Mesenchymal stem cell (in vitro differentiated cells and primary cell): ENCODE data around the gene GDF2.

Experiments
- DNase-seq: peaks from one replicate; pipeline ENCODE4 v3.0.0-alpha.2; 2013
- H2AFZ ChIP-seq: one replicate; pipeline ENCODE4 v1.6.1; 2013; ENCODE audit warnings: low read depth, mild to moderate bottlenecking, control low read depth, inconsistent platforms, low read length, moderate library complexity
- H2AK5ac ChIP-seq: 2 replicates; pipeline ENCODE4 v1.6.1; 2013; ENCODE audit warnings: low read length, moderate library complexity, mild to moderate bottlenecking, inconsistent platforms; ENCODE audit not compliant: severe bottlenecking
- H2BK120ac ChIP-seq: one replicate; pipeline ENCODE4 v1.6.1; 2013; ENCODE audit warnings: low read depth, mild to moderate bottlenecking, inconsistent platforms, low read length, moderate library complexity
- H2BK12ac ChIP-seq, 2 experiments: one replicate each; pipeline ENCODE4 v1.6.1; 2013; ENCODE audit warnings: inconsistent platforms in 2 of 2, low read length in 2 of 2, mild to moderate bottlenecking in 2 of 2, moderate library complexity in 2 of 2, control low read depth in 1 of 2
- H2BK15ac ChIP-seq: one replicate; pipeline ENCODE4 v1.6.1; 2013; ENCODE audit warnings: mild to moderate bottlenecking, low read depth, inconsistent platforms; ENCODE audit not compliant: poor library complexity, severe bottlenecking
- H2BK5ac ChIP-seq: 2 replicates; pipeline ENCODE4 v1.6.1; 2013; ENCODE audit warnings: low read depth, mild to moderate bottlenecking, low read length, control low read depth, inconsistent platforms; ENCODE audit not compliant: poor library complexity, severe bottlenecking
- H3K14ac ChIP-seq, 2 experiments: one replicate each; pipeline ENCODE4 v1.6.1; 2013; ENCODE audit warnings: inconsistent platforms in 2 of 2, low read length in 2 of 2, control low read depth in 1 of 2, mild to moderate bottlenecking in 1 of 2, moderate library complexity in 1 of 2
- H3K18ac ChIP-seq, 2 experiments: one replicate each; pipeline ENCODE4 v1.6.1; 2013; ENCODE audit warnings: inconsistent platforms in 2 of 2, low read length in 2 of 2, control low read depth in 1 of 2, low read depth in 1 of 2, mild to moderate bottlenecking in 1 of 2
- H3K23ac ChIP-seq, 2 experiments: one replicate each; pipeline ENCODE4 v1.6.1; 2013; ENCODE audit warnings: inconsistent platforms in 2 of 2, low read length in 2 of 2, mild to moderate bottlenecking in 2 of 2, moderate library complexity in 2 of 2, control low read depth in 1 of 2
- H3K27ac ChIP-seq: 2 replicates; pipeline ENCODE4 v1.5.1; 2013; ENCODE audit warnings: mild to moderate bottlenecking, moderate library complexity, low read length, control low read depth, inconsistent platforms; ENCODE audit not compliant: poor library complexity, severe bottlenecking
- H3K27me3 ChIP-seq, 2 experiments: 2 replicates each; pipeline versions ENCODE4 v1.6.1 to v1.7.0; 2013; ENCODE audit warnings: low read length in 2 of 2, mild to moderate bottlenecking in 2 of 2, moderate library complexity in 2 of 2, control low read depth in 1 of 2, inconsistent platforms in 1 of 2; ENCODE audit not compliant: control insufficient read depth in 1 of 2, insufficient read depth in 1 of 2
- H3K36me3 ChIP-seq, 2 experiments: 2 replicates each; pipeline versions ENCODE4 v1.6.1 to v1.7.0; 2013; ENCODE audit warnings: low read length in 2 of 2, control low read depth in 1 of 2, inconsistent platforms in 1 of 2, low read depth in 1 of 2, mild to moderate bottlenecking in 1 of 2; ENCODE audit not compliant: insufficient read depth in 2 of 2, control insufficient read depth in 1 of 2
- H3K4ac ChIP-seq, 2 experiments: one replicate each; pipeline ENCODE4 v1.6.1; 2013; ENCODE audit warnings: inconsistent platforms in 2 of 2, low read length in 2 of 2, mild to moderate bottlenecking in 2 of 2, moderate library complexity in 2 of 2, control low read depth in 1 of 2, low read depth in 1 of 2
- H3K4me1 ChIP-seq: 2 replicates; pipeline ENCODE4 v1.6.1; 2013; ENCODE audit warnings: low read depth, low read length, control low read depth; ENCODE audit not compliant: control insufficient read depth, insufficient read depth
- H3K4me2 ChIP-seq: 2 replicates; pipeline ENCODE4 v1.6.1; 2013; ENCODE audit warnings: low read length, mild to moderate bottlenecking, inconsistent platforms; ENCODE audit not compliant: poor library complexity, severe bottlenecking
- H3K4me3 ChIP-seq, 2 experiments: 2 replicates each; pipeline versions ENCODE4 v1.5.1 to v1.7.0; 2013; ENCODE audit warnings: low read length in 2 of 2, mild to moderate bottlenecking in 2 of 2, control low read depth in 1 of 2, low read depth in 1 of 2; ENCODE audit not compliant: insufficient read depth in 1 of 2
- H3K79me1 ChIP-seq: replicated peaks from 2 replicates; pipeline ENCODE4 v1.6.1; 2013; ENCODE audit warnings: mild to moderate bottlenecking, control low read depth, low read length, inconsistent platforms; ENCODE audit not compliant: poor library complexity, severe bottlenecking
- H3K9ac ChIP-seq: 2 replicates; pipeline ENCODE4 v1.7.0; 2013; ENCODE audit warnings: mild to moderate bottlenecking, low read length, moderate library complexity
- H3K9me3 ChIP-seq: 2 replicates; pipeline ENCODE4 v1.7.0; 2013; ENCODE audit warnings: mild to moderate bottlenecking, low read length; ENCODE audit not compliant: control insufficient read depth
- H4K8ac ChIP-seq: one replicate; pipeline ENCODE4 v1.6.1; 2013; ENCODE audit warnings: inconsistent platforms, mild to moderate bottlenecking, low read length, moderate library complexity
- H4K91ac ChIP-seq: one replicate; pipeline ENCODE4 v1.6.1; 2013; ENCODE audit warnings: mild to moderate bottlenecking, low read length, inconsistent platforms
- WGBS: methylation state at CpG from one replicate; pipeline ENCODE4 v1.1.7; 2013; ENCODE audit warnings: mixed read lengths; 5-methylcytosine and 5-hydroxymethylcytosine counted together

GDF2 gene

DNA sequence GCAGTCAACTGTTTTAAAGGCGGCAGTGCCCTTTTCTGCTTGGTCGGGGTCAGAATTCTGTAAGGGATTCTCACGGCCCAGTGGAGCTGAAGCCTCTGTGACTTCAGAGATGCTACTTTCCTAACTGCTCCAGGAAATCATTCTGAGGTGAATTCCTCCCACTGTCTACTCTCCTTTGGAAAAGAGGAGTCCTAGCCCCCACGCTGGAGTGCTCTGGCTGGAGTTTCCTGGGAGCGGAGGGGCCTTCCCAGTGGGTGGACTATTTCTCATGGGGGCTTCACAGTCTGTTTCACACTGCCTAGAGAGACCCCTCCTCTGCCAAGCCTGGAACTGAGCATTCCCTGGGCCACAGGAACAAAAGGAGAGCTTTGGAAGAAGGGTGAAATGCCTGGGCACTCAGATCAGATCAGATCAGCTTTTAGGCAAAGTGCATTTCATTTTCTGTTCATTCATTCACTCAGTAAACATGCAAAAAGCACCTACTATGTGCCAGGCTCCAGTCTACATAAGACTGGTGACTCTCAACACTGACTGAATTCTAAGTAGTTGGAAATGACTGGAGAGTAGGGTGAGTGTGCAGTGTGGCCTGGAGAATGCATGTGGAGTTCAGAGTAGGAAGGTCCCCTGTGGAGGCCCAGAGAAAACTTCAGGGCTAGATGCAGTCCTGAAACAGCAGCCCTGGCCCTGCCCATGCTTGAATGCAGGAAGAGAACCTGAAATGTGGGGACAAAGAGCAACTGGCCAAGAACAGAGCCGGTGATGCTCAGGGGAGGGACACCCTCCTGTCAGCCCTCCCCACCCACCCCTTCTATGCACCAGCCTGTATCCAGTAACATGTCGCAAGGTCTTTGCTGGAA, 49.6 kb downstream of the GDF2 start:
- 87% methylated on average over 6 of the region's 7 CpGs for WGBS
- Histone ChIP-seq H3K27ac (no peak overlapping the region), H2BK15ac (no peak overlapping the region), H2BK120ac (no peak overlapping the region), H3K14ac (no peak overlapping the region), H3K79me1 (no peaks in the 10 kb centered on the region), H2BK5ac (no peak overlapping the region), H2AFZ (no peak overlapping the region), H3K4ac (no peak overlapping the region), H3K27me3 (peaks cover 0 to 47% of the 10 kb centered on the region in 2 experiments), H3K9ac (no peak overlapping the region), H3K4me1 (peaks cover 16% of the 10 kb centered on the region), H3K4me3 (no peak overlapping the region), H4K91ac (no peak overlapping the region), H2AK5ac (no peak overlapping the region), H3K23ac (no peak overlapping the region), H3K4me2 (no peak overlapping the region), H4K8ac (no peak overlapping the region), H3K18ac (no peak overlapping the region), H3K36me3 (peaks cover 0 to 8% of the 10 kb centered on the region in 2 experiments), H2BK12ac (no peak overlapping the region), H3K9me3 (no peaks in the 10 kb centered on the region)
- no peak for DNase-seq

DNA sequence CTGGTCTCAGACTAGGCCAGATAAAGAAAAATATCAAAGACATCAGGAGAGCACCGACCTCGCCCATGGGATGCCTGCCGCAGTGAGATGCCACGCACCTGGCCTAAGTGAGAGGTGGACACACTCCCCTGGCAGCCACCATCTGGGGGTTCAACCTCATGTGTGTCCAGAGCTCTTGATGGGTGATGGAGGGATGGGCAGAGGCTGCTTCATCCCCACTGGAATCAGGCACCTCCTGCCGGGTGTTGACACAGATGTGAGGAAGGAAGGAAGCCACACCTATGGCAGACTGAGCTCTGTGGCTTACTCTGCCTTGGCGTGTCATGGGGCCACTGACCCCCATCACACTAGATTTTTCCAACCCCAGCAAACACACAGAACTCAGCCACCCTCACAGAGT, 50.5 kb downstream of the GDF2 start:
- Histone ChIP-seq H3K23ac (no peak overlapping the region), H3K27ac (no peak overlapping the region), H2BK120ac (no peak overlapping the region), H3K4me2 (no peak overlapping the region), H4K8ac (no peak overlapping the region), H3K4ac (no peak overlapping the region), H3K9ac (no peak overlapping the region), H3K14ac (no peak overlapping the region), H3K36me3 (peaks cover 0 to 6% of the 10 kb centered on the region in 2 experiments), H3K27me3 (peaks cover 0 to 50% of the 10 kb centered on the region in 2 experiments), H3K4me3 (no peak overlapping the region), H2AK5ac (no peak overlapping the region), H3K18ac (peak overlapping the region in 1 of 2 experiments; percentile 26), H3K79me1 (no peaks in the 10 kb centered on the region), H3K4me1 (peaks cover 14% of the 10 kb centered on the region), H2BK5ac (no peak overlapping the region), H2AFZ (no peak overlapping the region), H3K9me3 (no peaks in the 10 kb centered on the region), H2BK12ac (no peak overlapping the region), H4K91ac (no peak overlapping the region), H2BK15ac (no peak overlapping the region)
- DNase-seq, result no peak
- 95% methylated on average over 4 of the region's 6 CpGs for WGBS

DNA sequence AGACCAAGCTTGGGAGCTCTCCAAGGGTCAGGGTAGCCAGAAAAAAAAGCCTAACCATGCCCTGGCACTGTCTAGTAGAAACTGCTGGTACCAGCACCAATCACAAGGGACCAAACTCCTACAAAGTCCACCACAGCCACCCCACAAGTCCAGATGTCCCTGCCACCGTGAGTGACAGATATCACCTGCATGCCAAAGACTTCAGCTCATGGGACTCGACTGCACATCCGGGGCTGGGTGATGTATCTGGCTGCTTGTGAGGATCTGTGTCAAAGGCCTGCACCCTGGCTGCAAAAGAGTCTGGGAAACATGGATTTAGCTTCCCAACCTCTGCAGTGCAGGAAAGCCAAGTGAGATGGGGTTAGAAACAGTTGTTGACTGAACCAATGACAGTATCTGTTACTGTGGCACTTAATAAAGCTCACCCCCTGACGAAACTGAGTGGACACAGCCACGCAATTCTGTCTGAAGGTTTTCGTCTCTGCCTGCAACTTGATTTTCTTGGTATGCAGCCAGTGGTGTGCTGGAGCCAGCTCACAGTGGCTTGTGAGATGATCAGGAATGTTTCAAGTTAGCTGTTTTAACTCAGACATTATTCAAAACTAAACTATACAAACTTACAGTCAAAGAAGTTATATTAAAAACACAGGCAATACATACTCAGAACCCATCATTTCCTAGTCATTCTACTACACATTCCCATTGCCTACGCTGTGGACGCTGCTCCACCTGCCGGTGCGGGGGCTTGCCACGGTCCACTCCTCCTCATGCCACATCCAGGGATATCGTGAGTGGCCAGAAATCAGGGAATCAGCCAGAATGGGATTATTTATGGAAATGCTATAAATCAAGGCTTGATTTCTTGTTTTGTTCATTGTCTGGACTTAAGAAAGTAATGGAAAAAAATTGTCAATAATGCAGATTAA, 52.6 kb downstream of the GDF2 start:
- Histone ChIP-seq H3K4ac (no peak overlapping the region), H2BK5ac (no peak overlapping the region), H3K36me3 (no peaks in the 10 kb centered on the region), H2BK12ac (no peak overlapping the region), H2AK5ac (no peak overlapping the region), H3K27me3 (peaks cover 0 to 65% of the 10 kb centered on the region in 2 experiments), H3K9ac (peak overlapping the region; percentile 6), H3K79me1 (no peaks in the 10 kb centered on the region), H3K23ac (peak overlapping the region in 1 of 2 experiments; percentile 22), H4K91ac (no peak overlapping the region), H2BK120ac (no peak overlapping the region), H4K8ac (no peak overlapping the region), H3K14ac (no peak overlapping the region), H3K4me3 (no peak overlapping the region), H2AFZ (no peak overlapping the region), H3K27ac (no peak overlapping the region), H3K9me3 (no peaks in the 10 kb centered on the region), H3K4me1 (peaks cover 6% of the 10 kb centered on the region), H2BK15ac (no peak overlapping the region), H3K18ac (no peak overlapping the region), H3K4me2 (no peak overlapping the region)
- WGBS, result 92% methylated on average over 12 of the region's 12 CpGs
- no peak for DNase-seq
